Gastroesophageal sphincter (tissue), 4 donors: Measurements from ENCODE around the gene C11orf58. TPM values are rescaled to one million over a fixed set of nuclear protein-coding genes. Genes with fewer than 3 reads are reported as not detected.

Experiments
- ATAC-seq: fragments of 150-250 bp; one replicate; pipeline ENCODE4 v1.9.1; 2016; ENCODE audit warnings: mild to moderate bottlenecking, moderate library complexity
- H3K27ac ChIP-seq, 4 donors: fragments of 200-600 bp; sonication (generic) in 3 of 4; 1 replicate in 3 of 4; 2 replicates in 1 of 4; pipeline ENCODE4 v1.5.1; 2016 to 2019
- H3K27me3 ChIP-seq: fragments of 200-600 bp; sonication (generic); one replicate; pipeline ENCODE4 v1.5.1; 2019
- H3K36me3 ChIP-seq, 2 donors: fragments of 200-600 bp; sonication (generic); one replicate each; pipeline ENCODE4 v1.5.1; 2019; ENCODE audit warnings: control low read depth in 1 of 2
- H3K4me1 ChIP-seq, 3 donors: fragments of 200-600 bp; sonication (generic); 1 replicate in 2 of 3; 2 replicates in 1 of 3; pipeline ENCODE4 v1.5.1; 2016 to 2019; ENCODE audit warnings: control low read depth in 2 of 3
- H3K4me3 ChIP-seq, 2 donors: fragments of 200-600 bp; sonication (generic); one replicate each; pipeline ENCODE4 v1.5.1; 2019; ENCODE audit warnings: mild to moderate bottlenecking in 1 of 2, moderate library complexity in 1 of 2
- H3K9me3 ChIP-seq, 3 donors: fragments of 200-600 bp; sonication (generic); one replicate each; pipeline ENCODE4 v1.5.1; 2017 to 2019; ENCODE audit warnings: control low read depth in 2 of 3
- EP300 ChIP-seq: sonication (generic); formaldehyde crosslinking; IDR thresholded peaks from one replicate; pipeline ENCODE4 v1.6.1; 2017; ENCODE audit warnings: antibody characterized with exemption, mild to moderate bottlenecking
- POLR2A ChIP-seq, 2 donors: fragments of 450-650 bp; IDR thresholded peaks; one replicate each; pipeline ENCODE4 v1.6.1; 2017; ENCODE audit warnings: antibody characterized with exemption in 2 of 2, mild to moderate bottlenecking in 2 of 2, moderate library complexity in 1 of 2
- POLR2AphosphoS5 ChIP-seq: sonication (generic); formaldehyde crosslinking; IDR thresholded peaks from one replicate; pipeline ENCODE4 v1.6.1; 2017; ENCODE audit warnings: antibody characterized with exemption
- WGBS, 2 donors: methylation state at CpG; one replicate each; pipeline ENCODE4 v1.1.5; 2018; ENCODE audit warnings: low coverage in 1 of 2; 5-methylcytosine and 5-hydroxymethylcytosine counted together
- total RNA-seq, 4 donors: library from RNA; depleted of rRNA; stranded (reverse); fragments of >200 nt; gene quantifications; one replicate each; pipeline ENCODE4 v1.1.0, GENCODE V29; 2016
- TF ChIP-seq, protein P1 (sequence below), 4 experiments: fragments of 200-600 bp in 2 of 4; fragments of 450-650 bp in 2 of 4; sonication (generic) in 1 of 4; IDR thresholded peaks; one replicate each; pipeline ENCODE4 v1.5.1; 2017 to 2019; ENCODE audit warnings: antibody characterized with exemption in 4 of 4, mild to moderate bottlenecking in 2 of 4, moderate library complexity in 2 of 4

The C11orf58 gene
- total RNA-seq, 4 donors from 2014 or later: 150 to 188 (median 175) TPM

DNA sequence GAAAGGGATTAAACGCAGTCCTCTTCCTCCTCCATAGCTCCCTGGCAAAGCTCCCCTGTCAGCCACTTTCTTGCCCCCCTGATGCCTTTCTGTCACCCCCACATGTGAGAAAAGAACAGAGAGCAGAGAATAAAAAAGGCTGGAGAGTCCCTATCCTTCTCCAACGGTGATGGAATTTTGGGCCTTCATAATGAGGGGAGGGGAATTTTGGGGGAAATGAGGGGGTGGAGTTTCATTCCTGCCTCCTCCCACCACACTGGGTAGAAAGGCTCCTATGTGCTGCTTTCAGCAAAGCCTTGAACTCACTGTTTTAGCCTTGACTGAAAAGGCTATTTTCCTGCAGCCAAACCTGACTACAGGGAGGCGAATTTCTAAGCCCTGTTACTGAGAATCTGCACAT lies 59.3 kb downstream of the C11orf58 start:
- ATAC-seq: no peak
- Histone ChIP-seq H3K4me3 (no peak overlapping the region), H3K27ac (no peak overlapping the region), H3K9me3 (no peaks in the 10 kb centered on the region), H3K36me3 (peaks cover 0 to 46% of the 10 kb centered on the region in 2 donors), H3K4me1 (no peaks in the 10 kb centered on the region), H3K27me3 (no peaks in the 10 kb centered on the region)
- no peak for TF ChIP-seq POLR2A (IDR thresholded peaks at IDR 0.05)
- TF ChIP-seq, protein P1, sequence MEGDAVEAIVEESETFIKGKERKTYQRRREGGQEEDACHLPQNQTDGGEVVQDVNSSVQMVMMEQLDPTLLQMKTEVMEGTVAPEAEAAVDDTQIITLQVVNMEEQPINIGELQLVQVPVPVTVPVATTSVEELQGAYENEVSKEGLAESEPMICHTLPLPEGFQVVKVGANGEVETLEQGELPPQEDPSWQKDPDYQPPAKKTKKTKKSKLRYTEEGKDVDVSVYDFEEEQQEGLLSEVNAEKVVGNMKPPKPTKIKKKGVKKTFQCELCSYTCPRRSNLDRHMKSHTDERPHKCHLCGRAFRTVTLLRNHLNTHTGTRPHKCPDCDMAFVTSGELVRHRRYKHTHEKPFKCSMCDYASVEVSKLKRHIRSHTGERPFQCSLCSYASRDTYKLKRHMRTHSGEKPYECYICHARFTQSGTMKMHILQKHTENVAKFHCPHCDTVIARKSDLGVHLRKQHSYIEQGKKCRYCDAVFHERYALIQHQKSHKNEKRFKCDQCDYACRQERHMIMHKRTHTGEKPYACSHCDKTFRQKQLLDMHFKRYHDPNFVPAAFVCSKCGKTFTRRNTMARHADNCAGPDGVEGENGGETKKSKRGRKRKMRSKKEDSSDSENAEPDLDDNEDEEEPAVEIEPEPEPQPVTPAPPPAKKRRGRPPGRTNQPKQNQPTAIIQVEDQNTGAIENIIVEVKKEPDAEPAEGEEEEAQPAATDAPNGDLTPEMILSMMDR (IDR thresholded peaks at IDR 0.05): no peak
- TF ChIP-seq EP300: no peak
- 64 to 70% methylated on average over 2 of the region's 3 CpGs for WGBS, 2 donors

DNA sequence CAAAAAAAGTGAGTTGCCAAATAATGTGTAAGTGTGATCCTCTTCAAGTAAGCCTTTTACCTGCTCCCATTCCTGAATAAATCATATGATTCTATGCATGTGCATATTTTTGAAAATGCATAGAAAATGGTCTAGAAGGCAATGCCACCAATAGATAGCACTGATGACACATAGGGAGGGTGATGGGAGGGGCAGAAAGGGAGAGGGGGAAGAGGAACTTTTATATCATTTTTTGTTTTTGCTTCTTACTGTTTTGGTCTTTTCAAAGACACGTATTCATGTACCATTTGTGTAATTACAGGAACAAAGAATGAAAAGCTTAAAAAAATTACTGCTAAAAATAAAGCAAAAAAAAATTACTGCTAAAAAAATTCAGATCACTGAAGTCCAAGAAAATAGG lies 60.8 kb downstream of the C11orf58 start:
- no peak for ATAC-seq
- Histone ChIP-seq H3K4me1 (peaks cover 0 to 4% (median under 1%) of the 10 kb centered on the region in 3 donors), H3K27ac (no peak overlapping the region), H3K27me3 (no peaks in the 10 kb centered on the region), H3K36me3 (peaks cover 0 to 35% of the 10 kb centered on the region in 2 donors), H3K4me3 (no peak overlapping the region), H3K9me3 (no peaks in the 10 kb centered on the region)
- TF ChIP-seq EP300 (no peak), POLR2A (IDR thresholded peaks at IDR 0.05) (no peak), POLR2AphosphoS5 (no peak)
- TF ChIP-seq, protein P1 (IDR thresholded peaks at IDR 0.05): no peak
- 75 to 87% methylated on average over 1 of the region's 1 CpG for WGBS, 2 donors

DNA sequence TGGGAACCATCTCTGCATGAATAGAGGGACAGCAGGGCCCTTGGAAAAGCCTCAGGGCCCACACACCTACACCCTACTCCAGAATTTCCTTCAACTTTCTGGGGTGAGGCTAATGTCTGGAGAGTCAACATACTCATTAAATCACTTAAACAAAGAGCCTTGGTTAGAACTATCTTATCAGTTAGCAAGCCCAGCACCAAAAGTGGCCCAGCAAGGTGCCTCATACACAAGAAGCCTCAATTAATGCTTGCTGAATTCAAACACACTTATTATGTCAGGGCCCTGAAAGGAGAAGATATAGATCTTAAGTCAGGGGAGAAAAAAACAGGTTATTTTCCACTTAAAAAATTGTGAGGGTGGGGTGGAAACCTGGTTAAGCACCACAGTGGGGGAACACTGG lies 61.4 kb downstream of the C11orf58 start:
- ATAC-seq: no peak
- no peaks in the 10 kb centered on the region for H3K9me3 ChIP-seq
- no peak overlapping the region for H3K27ac ChIP-seq
- H3K4me3 ChIP-seq: no peak overlapping the region
- no peak for TF ChIP-seq EP300
- TF ChIP-seq, protein P1 (IDR thresholded peaks at IDR 0.05): no peak
- no peak for TF ChIP-seq POLR2A (IDR thresholded peaks at IDR 0.05)
- TF ChIP-seq POLR2AphosphoS5: no peak
- peaks cover 0 to 32% of the 10 kb centered on the region in 2 donors for H3K36me3 ChIP-seq
- H3K27me3 ChIP-seq: no peaks in the 10 kb centered on the region
- H3K4me1 ChIP-seq: peaks cover 0 to 11% (median 2%) of the 10 kb centered on the region in 3 donors

DNA sequence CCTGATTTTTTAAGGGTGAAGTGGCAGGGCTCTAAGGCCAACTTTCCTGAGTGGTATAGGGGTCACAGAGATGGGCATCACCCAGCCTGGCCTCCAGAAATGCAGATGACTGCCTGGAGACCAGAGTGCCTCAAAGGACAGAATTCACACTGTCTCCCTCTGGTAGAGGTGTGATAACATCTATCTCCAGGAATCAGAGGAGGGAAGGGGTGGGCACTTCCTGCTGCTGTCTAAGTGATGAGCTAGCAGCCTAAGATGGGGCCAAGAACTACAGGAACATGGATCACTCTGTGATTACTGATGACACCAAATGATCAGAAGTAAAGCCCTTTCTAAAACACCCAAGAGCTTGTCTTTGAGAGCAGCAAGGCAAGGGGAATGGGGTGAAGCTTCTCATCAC lies 61.9 kb downstream of the C11orf58 start:
- no peak for ATAC-seq
- Histone ChIP-seq H3K4me3 (no peak overlapping the region), H3K4me1 (peaks cover 0 to 14% (median 2%) of the 10 kb centered on the region in 3 donors), H3K9me3 (no peaks in the 10 kb centered on the region), H3K27me3 (no peaks in the 10 kb centered on the region), H3K36me3 (peaks cover 0 to 32% of the 10 kb centered on the region in 2 donors), H3K27ac (no peak overlapping the region)
- TF ChIP-seq POLR2A (IDR thresholded peaks at IDR 0.05): no peak
- TF ChIP-seq POLR2AphosphoS5: no peak
- TF ChIP-seq, protein P1 (IDR thresholded peaks at IDR 0.05): no peak
- TF ChIP-seq EP300: no peak

DNA sequence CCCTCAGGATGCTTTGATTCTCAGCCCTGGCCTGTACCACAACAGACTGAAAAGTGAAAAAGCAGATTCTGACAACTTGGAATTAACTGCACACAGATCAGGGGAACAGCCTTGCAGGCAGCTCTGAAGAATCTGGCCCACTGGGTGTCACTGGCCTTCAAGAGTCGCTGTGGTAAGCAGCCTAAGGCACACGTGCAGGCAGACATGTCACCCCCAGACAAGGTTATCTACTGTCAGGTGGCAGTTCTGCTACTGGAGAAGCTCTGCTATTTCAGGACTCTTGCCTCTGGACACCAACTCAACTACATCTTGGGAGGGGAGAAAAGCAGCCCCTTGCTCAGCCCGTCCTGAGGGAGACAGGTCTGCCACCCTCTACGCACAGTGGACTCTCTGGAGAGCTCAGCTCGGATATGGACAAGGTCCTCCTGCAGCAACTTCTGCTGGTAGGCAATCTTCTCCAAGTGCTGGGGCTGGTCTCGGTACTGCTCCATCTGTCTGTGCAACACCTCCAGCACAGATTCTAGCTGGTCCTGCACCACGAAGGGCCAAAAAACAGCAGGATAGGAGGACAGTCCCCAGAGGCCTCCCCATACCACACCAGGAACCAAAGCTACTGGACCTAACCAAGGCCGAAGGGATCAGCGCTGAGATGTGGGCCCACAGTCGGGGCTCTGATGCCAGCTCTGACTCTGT lies 63.0 kb downstream of the C11orf58 start:
- Histone ChIP-seq H3K27me3 (no peaks in the 10 kb centered on the region), H3K4me3 (no peak overlapping the region), H3K36me3 (peaks cover 0 to 29% of the 10 kb centered on the region in 2 donors), H3K27ac (no peak overlapping the region), H3K4me1 (peaks cover 0 to 25% (median 4%) of the 10 kb centered on the region in 3 donors), H3K9me3 (no peaks in the 10 kb centered on the region)
- no peak for TF ChIP-seq POLR2AphosphoS5
- TF ChIP-seq, protein P1 (IDR thresholded peaks at IDR 0.05): no peak
- TF ChIP-seq POLR2A (IDR thresholded peaks at IDR 0.05): no peak
- no peak for TF ChIP-seq EP300
- no peak for ATAC-seq
- WGBS, 2 donors: 73% methylated on average over 3 of the region's 10 CpGs; no CpG with 5 or more reads in 1 of the 2 donors
